Thyroid gland (tissue), 4 donors: ENCODE results near the gene AIF1L. TPM values are rescaled to one million over a fixed set of nuclear protein-coding genes. Genes with fewer than 3 reads are reported as not detected.

Experiments
- DNase-seq, 2 donors: peaks; one replicate each; pipeline ENCODE4 v3.0.0-alpha.2; 2019
- H3K27ac ChIP-seq, 3 donors: fragments of 200-600 bp; sonication (generic); 1 replicate in 2 of 3; 2 replicates in 1 of 3; pipeline ENCODE4 v1.5.1; 2016 to 2019; ENCODE audit warnings: mild to moderate bottlenecking in 1 of 3, moderate library complexity in 1 of 3
- H3K27me3 ChIP-seq: fragments of 200-600 bp; sonication (generic); one replicate; pipeline ENCODE4 v1.5.1; 2019
- H3K36me3 ChIP-seq, 2 donors: fragments of 200-600 bp; sonication (generic); one replicate each; pipeline ENCODE4 v1.5.1; 2016 to 2019
- H3K4me1 ChIP-seq, 2 donors: fragments of 200-600 bp; sonication (generic); one replicate each; pipeline ENCODE4 v1.5.1; 2017 to 2019
- H3K4me3 ChIP-seq, 3 donors: fragments of 200-600 bp; sonication (generic); replicated peaks in 1 of 3; 1 replicate in 2 of 3; 2 replicates in 1 of 3; pipeline ENCODE4 v1.5.1; 2016; ENCODE audit warnings: mild to moderate bottlenecking in 1 of 3
- H3K9me3 ChIP-seq: fragments of 200-600 bp; sonication (generic); one replicate; pipeline ENCODE4 v1.5.1; 2017
- CTCF ChIP-seq, 6 experiments: fragments of 200-600 bp in 3 of 6; fragments of 450-650 bp in 3 of 6; sonication (generic) in 3 of 6; IDR thresholded peaks; one replicate each; pipeline ENCODE4 v1.5.1; 2016 to 2019; ENCODE audit warnings: antibody characterized with exemption in 6 of 6, mild to moderate bottlenecking in 2 of 6, inconsistent platforms in 1 of 6, moderate library complexity in 1 of 6
- POLR2A ChIP-seq, 2 donors: fragments of 450-650 bp; IDR thresholded peaks; one replicate each; pipeline ENCODE4 v1.6.1; 2017; ENCODE audit warnings: antibody characterized with exemption in 2 of 2, mild to moderate bottlenecking in 2 of 2, moderate library complexity in 1 of 2
- WGBS, 2 donors: methylation state at CpG; one replicate each; pipeline ENCODE4 v1.1.5; 2017; 5-methylcytosine and 5-hydroxymethylcytosine counted together
- intact Hi-C: fragments of 100-400 bp; cut with DNase I; formaldehyde crosslinking; loops from one replicate; pipeline ENCODE4 v1.15.1; 2023
- total RNA-seq, 4 donors: library from RNA; depleted of rRNA; stranded (reverse); fragments of >200 nt; gene quantifications; one replicate each; pipeline ENCODE4 v1.2.3, GENCODE V29; 2016

AIF1L gene
- total RNA-seq, 4 donors from 2014 or later, result 43.0 to 114 (median 87.9) TPM

DNA sequence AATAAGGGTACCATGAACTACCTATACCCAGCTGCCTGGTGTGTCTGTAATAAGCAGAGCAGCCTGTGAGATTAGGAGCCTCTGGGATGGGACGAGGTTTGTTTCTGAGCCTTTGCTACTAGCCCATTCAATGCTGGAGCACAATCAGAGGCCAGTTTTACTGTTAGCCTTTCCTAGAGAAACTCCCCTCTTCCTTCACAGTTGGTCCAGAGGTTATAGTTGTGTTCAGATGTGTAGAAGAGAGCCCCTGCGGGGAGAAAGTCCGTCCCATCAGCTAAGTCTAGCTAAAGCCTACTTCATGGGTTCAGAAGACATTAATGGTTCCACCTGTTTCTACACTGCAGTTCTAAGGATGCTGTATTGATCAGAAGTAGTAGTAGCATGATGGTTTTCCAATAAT, 45.8 kb downstream of the AIF1L start:
- no peaks in the 10 kb centered on the region for H3K9me3 ChIP-seq
- 96 to 97% methylated on average over 3 of the region's 3 CpGs for WGBS, 2 donors
- TF ChIP-seq CTCF (IDR thresholded peaks at IDR 0.05) (no peak), POLR2A (IDR thresholded peaks at IDR 0.05) (no peak)
- intact Hi-C loops, result no loop called here
- no peaks in the 10 kb centered on the region for H3K4me1 ChIP-seq
- peaks cover 79 to 83% of the 10 kb centered on the region in 2 donors for H3K36me3 ChIP-seq
- H3K27me3 ChIP-seq, result no peaks in the 10 kb centered on the region
- no peak overlapping the region for H3K4me3 ChIP-seq
- no peak for DNase-seq
- no peak overlapping the region for H3K27ac ChIP-seq

GRCh38 chr9:131144201-131144600, 47.9 kb downstream of the AIF1L start:
- Histone ChIP-seq H3K4me3 (no peak overlapping the region), H3K9me3 (no peaks in the 10 kb centered on the region), H3K27me3 (no peaks in the 10 kb centered on the region), H3K36me3 (peaks cover 76 to 83% of the 10 kb centered on the region in 2 donors), H3K4me1 (no peaks in the 10 kb centered on the region), H3K27ac (no peak overlapping the region)
- DNase-seq, result no peak
- TF ChIP-seq POLR2A (IDR thresholded peaks at IDR 0.05) (no peak), CTCF (IDR thresholded peaks at IDR 0.05) (no peak)
- intact Hi-C loops, result no loop called here
- 78 to 81% methylated on average over 3 of the region's 3 CpGs for WGBS, 2 donors

GRCh38 chr9:131145245-131145644, 48.9 kb downstream of the AIF1L start:
- H3K4me3 ChIP-seq, result no peak overlapping the region
- H3K27me3 ChIP-seq, result no peaks in the 10 kb centered on the region
- WGBS, 2 donors, result 90 to 93% methylated on average over 2 of the region's 2 CpGs
- no peak for DNase-seq
- H3K36me3 ChIP-seq, result peaks cover 73 to 83% of the 10 kb centered on the region in 2 donors
- no peaks in the 10 kb centered on the region for H3K9me3 ChIP-seq
- no peaks in the 10 kb centered on the region for H3K4me1 ChIP-seq
- TF ChIP-seq CTCF (IDR thresholded peaks at IDR 0.05), result no peak
- TF ChIP-seq POLR2A (IDR thresholded peaks at IDR 0.05), result no peak
- intact Hi-C loops, result no loop called here
- no peak overlapping the region for H3K27ac ChIP-seq

GRCh38 chr9:131146186-131146585, 49.9 kb downstream of the AIF1L start:
- no peaks in the 10 kb centered on the region for H3K4me1 ChIP-seq
- H3K27me3 ChIP-seq, result no peaks in the 10 kb centered on the region
- intact Hi-C loops, result no loop called here
- TF ChIP-seq POLR2A (IDR thresholded peaks at IDR 0.05), result no peak
- TF ChIP-seq CTCF (IDR thresholded peaks at IDR 0.05), result no peak
- no peak for DNase-seq
- WGBS, 2 donors, result 90 to 97% methylated on average over 4 of the region's 4 CpGs
- H3K27ac ChIP-seq, result no peak overlapping the region
- H3K9me3 ChIP-seq, result no peaks in the 10 kb centered on the region
- no peak overlapping the region for H3K4me3 ChIP-seq
- peaks cover 71 to 82% of the 10 kb centered on the region in 2 donors for H3K36me3 ChIP-seq

DNA sequence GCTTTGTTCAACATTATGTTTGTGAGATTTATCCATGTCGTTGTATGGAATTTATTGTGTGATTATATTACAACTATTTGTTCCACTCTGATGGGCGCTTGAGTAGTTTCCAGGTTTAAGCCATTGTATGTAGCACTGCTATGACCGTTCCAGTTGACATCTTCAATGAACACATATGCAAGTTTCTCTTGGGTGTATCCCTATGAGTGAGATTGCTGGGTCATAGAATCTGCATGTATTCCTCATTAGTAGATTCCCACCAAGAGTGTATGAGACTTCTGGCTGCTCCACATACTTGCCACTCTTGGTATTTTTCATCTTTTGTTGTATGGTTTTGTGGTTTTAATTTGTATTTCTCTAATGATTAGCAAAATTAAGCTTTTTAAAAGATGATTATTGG, 51.9 kb downstream of the AIF1L start:
- Histone ChIP-seq H3K27ac (no peak overlapping the region), H3K9me3 (no peaks in the 10 kb centered on the region), H3K4me1 (no peaks in the 10 kb centered on the region), H3K4me3 (no peak overlapping the region), H3K27me3 (no peaks in the 10 kb centered on the region), H3K36me3 (peaks cover 74 to 87% of the 10 kb centered on the region in 2 donors)
- no peak for DNase-seq
- TF ChIP-seq CTCF (IDR thresholded peaks at IDR 0.05), result no peak
- TF ChIP-seq POLR2A (IDR thresholded peaks at IDR 0.05), result no peak
- intact Hi-C loops, result no loop called here
- WGBS, 2 donors, result 80 to 81% methylated on average over 3 of the region's 3 CpGs
